Glutamatergic neuron (in vitro differentiated cells): ENCODE measurements around the gene EPHB6. TPM values are rescaled to one million over a fixed set of nuclear protein-coding genes. Genes with fewer than 3 reads are reported as not detected.

Experiments used
- DNase-seq: peaks from one replicate; pipeline ENCODE4 v3.0.0; 2022
- H3K27ac Mint-ChIP-seq: one replicate; pipeline ENCODE4 v1.8.0; 2020; ENCODE audit warnings: mild to moderate bottlenecking, mixed read lengths, inconsistent platforms; ENCODE audit not compliant: unreplicated experiment
- H3K27me3 Mint-ChIP-seq: one replicate; pipeline ENCODE4 v1.8.0; 2020; ENCODE audit warnings: mild to moderate bottlenecking, moderate library complexity, mixed read lengths, inconsistent platforms; ENCODE audit not compliant: unreplicated experiment
- H3K36me3 Mint-ChIP-seq: one replicate; pipeline ENCODE4 v1.8.0; 2020; ENCODE audit warnings: mild to moderate bottlenecking, mixed read lengths, inconsistent platforms; ENCODE audit not compliant: unreplicated experiment
- H3K4me1 Mint-ChIP-seq: one replicate; pipeline ENCODE4 v1.8.0; 2020; ENCODE audit warnings: mild to moderate bottlenecking, low read depth, mixed read lengths, inconsistent platforms; ENCODE audit not compliant: unreplicated experiment
- H3K4me3 Mint-ChIP-seq: one replicate; pipeline ENCODE4 v1.8.0; 2020; ENCODE audit warnings: mild to moderate bottlenecking, mixed read lengths, inconsistent platforms; ENCODE audit not compliant: unreplicated experiment
- H3K9me3 Mint-ChIP-seq: one replicate; pipeline ENCODE4 v1.8.0; 2020; ENCODE audit warnings: mild to moderate bottlenecking, moderate library complexity, mixed read lengths, inconsistent platforms; ENCODE audit not compliant: unreplicated experiment
- total RNA-seq: library from RNA; stranded (reverse); fragmentation: NEBNext Ultra II Directional; extraction: Animal tissue kit (Norgen Biotek cat#: 25700); gene quantifications from one replicate; pipeline ENCODE4 v1.2.1, GENCODE V29; 2021; ENCODE audit not compliant: unreplicated experiment
- TF ChIP-seq, protein P1 (sequence below): fragments of 200-600 bp; sonication (generic); IDR thresholded peaks from one replicate; pipeline ENCODE4 v1.5.0; 2021; ENCODE audit not compliant: partially characterized antibody, unreplicated experiment

The EPHB6 gene
- total RNA-seq, 1 donor from 2014 or later: 21.4 TPM

DNA sequence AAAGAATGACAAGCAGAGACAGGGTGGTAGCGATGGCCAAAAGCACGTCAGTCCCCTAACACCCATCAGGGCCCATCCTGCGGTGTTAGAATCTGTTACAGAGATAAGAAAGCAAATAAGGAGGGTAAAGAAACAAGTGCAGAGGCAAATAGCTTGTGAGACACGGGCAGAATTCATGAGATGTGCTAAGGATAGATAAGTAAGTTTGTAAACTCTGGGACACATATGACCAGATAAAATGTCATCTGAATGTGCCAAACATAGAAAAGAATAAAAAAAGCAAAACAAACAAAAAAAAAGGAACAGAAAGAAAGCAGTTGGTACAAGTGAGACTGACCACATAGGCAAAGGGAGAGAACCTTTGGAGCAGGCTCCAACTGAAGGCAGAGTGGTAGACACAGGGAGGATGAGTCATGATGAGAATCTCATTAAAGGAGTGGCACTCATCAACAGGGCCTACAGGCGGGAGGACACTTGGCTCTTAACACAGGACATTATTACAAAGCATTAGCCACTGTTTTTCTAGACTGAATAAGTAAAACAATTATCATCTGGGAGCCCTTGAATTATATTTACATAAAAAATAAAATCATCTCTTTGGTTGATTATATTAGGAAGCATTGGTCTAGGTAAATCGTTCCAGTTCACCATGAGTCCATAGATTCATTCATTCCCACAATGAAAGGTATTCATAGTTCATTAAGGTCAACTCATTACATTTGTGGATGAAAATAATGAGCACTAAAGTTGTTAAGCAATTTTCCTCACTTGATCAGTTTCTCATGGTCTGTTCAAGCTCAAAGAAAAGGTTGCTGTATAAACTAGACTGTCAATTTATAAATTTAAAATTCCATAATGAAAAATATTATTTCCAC lies 21.5 kb upstream of the EPHB6 start:
- no peak overlapping the region for H3K4me3 Mint-ChIP-seq
- no peaks in the 10 kb centered on the region for H3K4me1 Mint-ChIP-seq
- H3K27me3 Mint-ChIP-seq: peaks cover 2% of the 10 kb centered on the region
- no peaks in the 10 kb centered on the region for H3K9me3 Mint-ChIP-seq
- H3K27ac Mint-ChIP-seq: no peak overlapping the region
- no peak for DNase-seq
- no peaks in the 10 kb centered on the region for H3K36me3 Mint-ChIP-seq
- TF ChIP-seq, protein P1, sequence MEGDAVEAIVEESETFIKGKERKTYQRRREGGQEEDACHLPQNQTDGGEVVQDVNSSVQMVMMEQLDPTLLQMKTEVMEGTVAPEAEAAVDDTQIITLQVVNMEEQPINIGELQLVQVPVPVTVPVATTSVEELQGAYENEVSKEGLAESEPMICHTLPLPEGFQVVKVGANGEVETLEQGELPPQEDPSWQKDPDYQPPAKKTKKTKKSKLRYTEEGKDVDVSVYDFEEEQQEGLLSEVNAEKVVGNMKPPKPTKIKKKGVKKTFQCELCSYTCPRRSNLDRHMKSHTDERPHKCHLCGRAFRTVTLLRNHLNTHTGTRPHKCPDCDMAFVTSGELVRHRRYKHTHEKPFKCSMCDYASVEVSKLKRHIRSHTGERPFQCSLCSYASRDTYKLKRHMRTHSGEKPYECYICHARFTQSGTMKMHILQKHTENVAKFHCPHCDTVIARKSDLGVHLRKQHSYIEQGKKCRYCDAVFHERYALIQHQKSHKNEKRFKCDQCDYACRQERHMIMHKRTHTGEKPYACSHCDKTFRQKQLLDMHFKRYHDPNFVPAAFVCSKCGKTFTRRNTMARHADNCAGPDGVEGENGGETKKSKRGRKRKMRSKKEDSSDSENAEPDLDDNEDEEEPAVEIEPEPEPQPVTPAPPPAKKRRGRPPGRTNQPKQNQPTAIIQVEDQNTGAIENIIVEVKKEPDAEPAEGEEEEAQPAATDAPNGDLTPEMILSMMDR: no peak

GRCh38 chr7:142835487-142835886 lies 19.4 kb upstream of the EPHB6 start:
- H3K27me3 Mint-ChIP-seq: no peaks in the 10 kb centered on the region
- H3K9me3 Mint-ChIP-seq: no peaks in the 10 kb centered on the region
- no peaks in the 10 kb centered on the region for H3K36me3 Mint-ChIP-seq
- peaks cover 3% of the 10 kb centered on the region for H3K4me1 Mint-ChIP-seq
- no peak overlapping the region for H3K4me3 Mint-ChIP-seq
- no peak overlapping the region for H3K27ac Mint-ChIP-seq
- no peak for DNase-seq
- TF ChIP-seq, protein P1: no peak

- H3K27me3 Mint-ChIP-seq: no peaks in the 10 kb centered on the region
- TF ChIP-seq, protein P1: no peak
Measured at GRCh38 chr7:142836426-142836825, 18.4 kb upstream of the EPHB6 start.

DNA sequence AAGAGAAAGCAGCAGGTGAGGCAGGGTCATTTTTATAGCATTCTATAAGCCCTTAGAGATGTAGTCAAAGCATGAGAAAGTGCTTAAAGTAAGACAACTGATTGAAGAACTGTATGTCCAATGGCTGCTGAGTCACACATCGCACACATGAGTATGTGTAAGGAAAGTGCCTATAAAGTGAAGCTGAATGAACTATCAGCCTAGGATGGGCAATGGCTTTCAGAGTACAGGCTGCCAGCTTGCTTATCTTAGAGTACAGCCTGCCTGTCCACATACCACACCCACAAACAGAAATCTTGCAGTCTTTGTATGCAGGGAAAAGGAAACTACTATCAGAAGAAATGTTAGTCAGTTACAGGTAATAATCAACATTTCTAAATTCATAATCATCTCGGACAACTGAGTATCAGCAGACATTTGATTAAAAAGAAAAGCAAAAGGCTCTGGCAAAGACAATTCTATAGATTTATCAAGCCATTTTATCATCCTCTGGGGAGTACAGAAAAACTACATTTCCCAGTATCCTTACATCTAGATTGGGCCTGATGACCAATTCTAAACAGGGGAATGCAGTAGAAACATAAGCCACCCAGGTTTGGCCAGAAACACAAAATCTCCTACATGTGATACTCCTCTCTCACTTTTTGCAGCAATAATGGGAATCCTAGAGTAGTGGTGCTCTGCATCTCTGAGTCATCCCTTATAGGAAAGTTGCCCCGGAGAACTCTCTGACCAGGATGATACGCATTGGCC lies 16.2 kb upstream of the EPHB6 start:
- Mint-ChIP-seq H3K4me3 (no peak overlapping the region), H3K27ac (no peak overlapping the region), H3K9me3 (peaks cover 3% of the 10 kb centered on the region), H3K27me3 (no peaks in the 10 kb centered on the region), H3K36me3 (no peaks in the 10 kb centered on the region), H3K4me1 (peaks cover 3% of the 10 kb centered on the region)
- TF ChIP-seq, protein P1: no peak
- no peak for DNase-seq

More at GRCh38 chr7:142836426-142836825, 18.4 kb upstream of the EPHB6 start:
- Mint-ChIP-seq H3K36me3 (no peaks in the 10 kb centered on the region), H3K4me3 (no peak overlapping the region), H3K9me3 (peaks cover under 1% of the 10 kb centered on the region), H3K27ac (peak overlapping the region; percentile 72), H3K4me1 (peaks cover 3% of the 10 kb centered on the region)
- DNase-seq: no peak

DNA sequence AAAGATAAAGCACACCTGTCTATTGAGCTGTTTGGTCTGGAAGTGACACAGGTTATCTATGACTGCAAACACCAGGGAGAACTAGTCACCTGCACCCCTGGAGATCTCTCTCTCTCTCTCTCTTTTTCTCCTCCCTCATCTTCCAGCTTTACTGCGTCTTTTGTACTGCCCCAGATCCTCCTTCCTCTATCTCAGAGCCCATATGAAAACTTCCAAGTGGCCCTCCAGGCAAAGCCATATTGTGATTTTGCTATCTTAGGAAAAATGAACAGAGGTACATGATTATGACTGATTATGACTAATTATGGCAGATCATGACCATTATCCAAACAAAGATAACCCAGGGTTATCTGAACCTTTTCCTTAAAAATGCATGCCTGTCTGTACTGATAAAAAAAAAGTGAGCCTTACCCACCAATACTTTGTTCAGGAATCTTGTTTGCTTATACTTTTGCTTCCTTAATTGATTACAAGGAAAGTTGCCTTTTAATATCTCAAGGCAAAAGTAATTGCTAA lies 12.6 kb upstream of the EPHB6 start:
- Mint-ChIP-seq H3K4me3 (no peak overlapping the region), H3K36me3 (no peaks in the 10 kb centered on the region), H3K27me3 (no peaks in the 10 kb centered on the region), H3K9me3 (peaks cover 3% of the 10 kb centered on the region), H3K4me1 (peaks cover 6% of the 10 kb centered on the region), H3K27ac (no peak overlapping the region)
- TF ChIP-seq, protein P1: no peak
- DNase-seq: no peak
